G401.6 (cell line): ENCODE measurements around the gene PLA2G2A.
"Not testable (repeated sequence)": the region's sequence is repeated elsewhere in the genome, so short reads cannot be mapped to it uniquely, and the experiment has no call there.

Source experiments
- FAIRE-seq: peaks from 2 replicates; lab custom pipeline; 2012; peaks lifted over from hg19 to GRCh38; lab: Jason Lieb, UNC

The PLA2G2A gene

GRCh38 chr1:19973616-19974015 is 5.8 kb downstream of the PLA2G2A start:
- no peak for FAIRE-seq

- FAIRE-seq: no peak
Measured at GRCh38 chr1:19971664-19972063, 7.8 kb downstream of the PLA2G2A start.

- FAIRE-seq: no peak
Measured at GRCh38 chr1:19969898-19970660, 9.3 kb downstream of the PLA2G2A start.

- FAIRE-seq: no peak
Measured at GRCh38 chr1:19967808-19968207, 11.6 kb downstream of the PLA2G2A start.

- no peak for FAIRE-seq
Measured at GRCh38 chr1:19964542-19964941, 14.9 kb downstream of the PLA2G2A start.

GRCh38 chr1:19963636-19964035 is 15.8 kb downstream of the PLA2G2A start:
- FAIRE-seq: no peak

GRCh38 chr1:19960591-19960990 is 18.8 kb downstream of the PLA2G2A start:
- FAIRE-seq: no peak

- no peak for FAIRE-seq
Measured at GRCh38 chr1:19957779-19958178, 21.6 kb downstream of the PLA2G2A start.

- no peak for FAIRE-seq
Measured at GRCh38 chr1:19955534-19956170, 23.8 kb downstream of the PLA2G2A start.

GRCh38 chr1:19954059-19954458 is 25.4 kb downstream of the PLA2G2A start:
- FAIRE-seq: no peak

- FAIRE-seq: no peak
Measured at GRCh38 chr1:19949016-19949415, 30.4 kb downstream of the PLA2G2A start.

- no peak for FAIRE-seq
Measured at GRCh38 chr1:19946971-19947370, 32.4 kb downstream of the PLA2G2A start.

GRCh38 chr1:19946331-19946751 is 33.1 kb downstream of the PLA2G2A start:
- no peak for FAIRE-seq

GRCh38 chr1:19945914-19946313 is 33.5 kb downstream of the PLA2G2A start:
- no peak for FAIRE-seq

GRCh38 chr1:19942657-19943056 is 36.8 kb downstream of the PLA2G2A start:
- no peak for FAIRE-seq

GRCh38 chr1:19942088-19942487 is 37.3 kb downstream of the PLA2G2A start:
- FAIRE-seq: no peak

GRCh38 chr1:19941206-19941568 is 38.2 kb downstream of the PLA2G2A start:
- no peak for FAIRE-seq

GRCh38 chr1:19940486-19941205 is 38.8 kb downstream of the PLA2G2A start:
- no peak for FAIRE-seq

- FAIRE-seq: no peak
Measured at GRCh38 chr1:19938472-19938871, 40.9 kb downstream of the PLA2G2A start.

- no peak for FAIRE-seq
Measured at GRCh38 chr1:19936061-19936750, 43.2 kb downstream of the PLA2G2A start.

GRCh38 chr1:19934336-19934735 is 45.1 kb downstream of the PLA2G2A start:
- no peak for FAIRE-seq

- no peak for FAIRE-seq
Measured at GRCh38 chr1:19932866-19933265, 46.6 kb downstream of the PLA2G2A start.

- FAIRE-seq: not testable (repeated sequence)
Measured at GRCh38 chr1:19927130-19927421, 52.3 kb downstream of the PLA2G2A start.
